Ishikawa (cell line): ENCODE results near the gene FTO.

ENCODE experiments used
- EP300 ChIP-seq: IDR thresholded peaks from 2 replicates; pipeline ENCODE4 v1.6.1; 2012; ENCODE audit warnings: borderline replicate concordance
- TCF12 ChIP-seq: IDR thresholded peaks from 2 replicates; pipeline ENCODE4 v1.6.1; 2012; ENCODE audit warnings: low read depth
- USF1 ChIP-seq: IDR thresholded peaks from 2 replicates; pipeline ENCODE4 v1.6.1; 2012
- YY1 ChIP-seq: IDR thresholded peaks from 2 replicates; pipeline ENCODE4 v1.6.1; 2012; ENCODE audit warnings: low read depth

- TF ChIP-seq TCF12, result no peak
- TF ChIP-seq YY1, result no peak
- no peak for TF ChIP-seq EP300
- TF ChIP-seq USF1, result no peak
Measured at GRCh38 chr16:53855511-53855910, 151.6 kb downstream of the FTO start.
